Activated naive CD8-positive, alpha-beta T cell (primary cell): ENCODE results near the gene CD2BP2.

Experiments used
- H3K27ac Mint-ChIP-seq: one replicate; pipeline ENCODE4 v1.8.0; 2021; ENCODE audit warnings: mixed read lengths
- H3K27me3 Mint-ChIP-seq: one replicate; pipeline ENCODE4 v1.8.0; 2021; ENCODE audit warnings: mixed read lengths
- H3K36me3 Mint-ChIP-seq: one replicate; pipeline ENCODE4 v1.8.0; 2021; ENCODE audit warnings: mixed read lengths
- H3K4me1 Mint-ChIP-seq: one replicate; pipeline ENCODE4 v1.8.0; 2021; ENCODE audit warnings: low read depth, mixed read lengths
- H3K4me3 Mint-ChIP-seq: one replicate; pipeline ENCODE4 v1.8.0; 2021; ENCODE audit warnings: mild to moderate bottlenecking, mixed read lengths
- H3K9me3 Mint-ChIP-seq: one replicate; pipeline ENCODE4 v1.8.0; 2021; ENCODE audit warnings: low read depth, mixed read lengths

CD2BP2 gene

GRCh38 chr16:30370456-30371247 lies 15.5 kb upstream of the CD2BP2 start, which contains the start of gene TBC1D10B:
TSS of gene TBC1D10B (minus strand) at chr16:30370494. CDS start at chr16:30370183, 311 bp downstream.
- H3K27ac Mint-ChIP-seq = peak within 1 kb of the TSS; percentile 91
- H3K4me3 Mint-ChIP-seq = peak within 1 kb of the TSS; percentile 92
- H3K27me3 Mint-ChIP-seq = no peaks in the 10 kb centered on the region
- H3K36me3 Mint-ChIP-seq = no peaks in the 10 kb centered on the region
- H3K9me3 Mint-ChIP-seq = no peaks in the 10 kb centered on the region
- peaks cover 46% of the 10 kb centered on the region for H3K4me1 Mint-ChIP-seq

DNA sequence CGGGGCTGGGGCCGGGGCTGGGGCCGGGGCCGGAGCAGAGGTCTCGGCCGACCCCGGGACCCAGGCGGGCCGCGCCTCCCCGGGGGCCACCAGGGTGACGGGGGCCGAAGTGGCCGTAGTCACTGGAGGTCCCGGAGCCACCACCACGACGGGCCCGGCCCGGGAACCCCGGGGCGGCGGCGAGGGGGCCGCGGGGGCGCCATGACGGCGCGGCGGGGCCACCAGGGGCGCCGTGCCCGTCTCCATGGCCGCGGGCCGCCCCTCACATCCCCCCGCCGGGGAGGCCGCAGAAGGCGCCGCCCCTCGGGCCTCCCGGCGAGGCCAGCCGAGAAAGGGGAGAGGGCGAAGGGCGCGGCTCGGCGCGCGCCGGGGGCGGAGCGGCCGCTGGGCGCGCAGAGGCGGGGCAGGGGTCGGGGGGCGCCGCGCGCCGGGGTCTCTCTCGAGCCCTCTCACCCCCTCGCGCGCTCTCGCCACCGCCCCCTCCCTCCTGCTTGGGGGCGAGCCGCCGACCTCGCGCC lies 14.9 kb upstream of the CD2BP2 start:
- Mint-ChIP-seq H3K4me1 (peaks cover 49% of the 10 kb centered on the region), H3K36me3 (no peaks in the 10 kb centered on the region), H3K27ac (no peak overlapping the region), H3K4me3 (peak overlapping the region; percentile 76), H3K9me3 (no peaks in the 10 kb centered on the region), H3K27me3 (no peaks in the 10 kb centered on the region)

DNA sequence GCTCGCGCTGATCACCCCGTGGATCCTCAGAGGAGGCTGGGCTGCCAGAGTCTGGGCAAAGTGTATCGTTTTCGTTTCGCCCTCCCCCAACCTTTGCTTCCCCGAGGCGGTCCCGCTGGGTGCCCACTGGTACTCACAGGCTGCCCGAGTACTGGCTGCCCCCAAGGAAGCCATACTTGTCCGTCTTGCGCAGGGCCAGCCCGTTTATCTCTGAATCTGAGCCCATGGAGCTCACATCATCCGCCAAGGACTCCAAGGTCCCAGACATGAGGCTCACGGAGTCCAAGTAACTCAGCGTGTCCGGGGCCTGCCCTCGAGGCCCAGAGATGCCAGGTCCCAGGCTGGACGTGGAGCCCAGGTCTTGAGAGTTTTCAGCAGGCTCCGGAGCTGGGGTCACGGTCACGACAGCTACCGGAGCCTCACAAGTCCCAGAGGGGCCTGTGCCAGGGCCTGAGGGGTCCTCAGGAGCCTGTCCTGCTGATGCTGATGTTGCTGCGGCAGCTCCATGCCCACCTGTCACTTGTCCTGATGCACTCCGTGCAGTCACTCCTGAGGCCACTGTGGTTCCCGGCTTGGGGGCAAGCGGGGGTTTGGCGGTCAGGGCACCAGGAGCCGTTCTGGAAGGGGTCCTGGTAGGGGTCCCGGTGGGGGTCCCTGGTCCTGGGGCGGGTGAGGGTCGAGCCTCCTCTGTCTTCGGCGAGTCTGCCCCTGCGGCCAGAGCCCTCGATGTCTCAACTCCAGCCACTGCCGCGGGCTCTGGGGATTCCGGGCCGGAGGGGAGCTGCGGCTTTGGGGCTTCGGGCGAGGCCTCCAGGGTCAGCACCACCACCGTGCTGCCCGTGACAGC lies 14.2 kb upstream of the CD2BP2 start:
- H3K36me3 Mint-ChIP-seq = no peaks in the 10 kb centered on the region
- H3K27ac Mint-ChIP-seq = peak overlapping the region; percentile 87
- H3K4me3 Mint-ChIP-seq = peak overlapping the region; percentile 92
- no peaks in the 10 kb centered on the region for H3K9me3 Mint-ChIP-seq
- H3K4me1 Mint-ChIP-seq = peaks cover 49% of the 10 kb centered on the region
- no peaks in the 10 kb centered on the region for H3K27me3 Mint-ChIP-seq

DNA sequence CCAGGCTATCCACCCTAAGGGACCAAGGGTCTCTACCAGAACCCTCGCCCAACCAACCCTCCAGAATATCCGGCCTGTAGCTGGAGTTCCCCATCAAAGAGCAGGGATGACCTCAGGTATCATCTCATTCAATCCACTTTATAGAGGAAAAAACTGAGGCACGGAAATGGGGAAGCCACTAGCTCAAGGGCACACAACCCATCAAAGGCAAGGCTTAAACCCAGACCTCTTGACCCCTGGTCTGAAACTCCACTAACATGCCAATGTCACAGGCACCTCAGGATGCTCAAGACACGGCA lies 13.6 kb upstream of the CD2BP2 start:
- Mint-ChIP-seq H3K27ac (peak overlapping the region; percentile 87), H3K27me3 (no peaks in the 10 kb centered on the region), H3K4me3 (peak overlapping the region; percentile 92), H3K9me3 (no peaks in the 10 kb centered on the region), H3K36me3 (no peaks in the 10 kb centered on the region), H3K4me1 (peaks cover 49% of the 10 kb centered on the region)

DNA sequence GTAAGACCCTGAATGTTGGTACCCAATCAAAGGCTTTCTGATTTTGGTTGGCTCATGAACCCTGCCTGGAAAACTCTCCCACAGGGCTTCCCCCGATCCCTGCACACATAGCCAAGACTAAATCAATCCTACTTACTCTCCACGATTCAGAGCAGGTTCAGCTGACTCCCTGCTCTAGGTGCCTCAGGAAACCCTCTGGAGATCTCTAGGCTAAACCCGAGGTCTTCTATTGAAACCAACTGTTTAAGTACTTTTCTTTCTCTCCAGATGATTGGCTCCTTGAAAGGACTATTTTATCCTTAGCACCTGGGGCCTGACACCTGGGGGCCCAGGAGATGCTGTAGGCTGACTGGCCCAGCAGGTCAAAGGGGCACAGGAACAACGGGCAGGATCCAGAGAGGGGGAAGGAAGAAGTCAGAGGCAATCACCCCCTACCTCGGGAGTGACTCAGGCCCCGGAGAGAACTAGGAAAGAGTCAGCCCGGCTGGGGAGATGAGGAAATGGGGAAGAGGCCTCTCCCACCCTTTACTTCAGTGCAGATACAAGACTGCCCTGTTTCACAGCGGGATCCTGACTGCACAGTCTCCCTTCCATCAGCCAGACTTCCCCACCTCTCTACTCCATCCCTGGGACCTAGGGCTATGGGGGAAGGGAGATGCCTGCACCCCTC lies 13.1 kb upstream of the CD2BP2 start:
- H3K27ac Mint-ChIP-seq = peak overlapping the region; percentile 87
- H3K36me3 Mint-ChIP-seq = no peaks in the 10 kb centered on the region
- H3K4me1 Mint-ChIP-seq = peaks cover 49% of the 10 kb centered on the region
- no peaks in the 10 kb centered on the region for H3K27me3 Mint-ChIP-seq
- H3K9me3 Mint-ChIP-seq = no peaks in the 10 kb centered on the region
- H3K4me3 Mint-ChIP-seq = peak overlapping the region; percentile 92

DNA sequence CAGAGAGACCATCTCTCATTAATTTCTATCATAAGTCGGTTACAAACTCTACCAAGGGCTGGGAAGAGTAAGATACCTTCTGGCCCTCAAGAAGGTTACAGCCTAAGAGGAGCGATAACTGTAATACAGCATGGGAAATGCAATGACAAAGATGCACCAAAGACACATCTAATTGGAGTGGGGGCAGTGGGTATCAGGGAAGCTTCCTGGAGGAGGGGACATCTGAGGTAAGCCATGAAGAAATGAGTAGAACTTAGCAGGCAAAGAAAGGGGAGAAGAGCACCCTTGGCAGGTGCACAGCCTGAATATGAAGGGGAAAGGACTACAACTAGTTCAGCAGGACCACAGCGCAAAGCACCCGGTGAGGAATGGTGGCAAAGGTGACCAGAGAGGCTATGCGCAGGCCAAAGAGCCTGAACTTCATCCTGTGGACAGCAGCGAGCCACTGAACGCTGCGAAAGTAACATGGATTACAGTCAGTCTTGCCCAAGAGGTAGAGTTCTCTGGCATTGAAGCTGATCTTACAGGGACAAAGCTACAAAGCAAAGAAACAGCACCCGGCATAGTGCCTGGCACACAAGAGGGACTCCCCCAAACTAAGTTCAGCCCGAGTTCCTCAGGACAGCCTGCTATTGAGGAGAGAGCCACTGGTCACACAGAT lies 12.4 kb upstream of the CD2BP2 start:
- H3K4me3 Mint-ChIP-seq = peak overlapping the region; percentile 92
- H3K4me1 Mint-ChIP-seq = peaks cover 46% of the 10 kb centered on the region
- no peaks in the 10 kb centered on the region for H3K27me3 Mint-ChIP-seq
- H3K27ac Mint-ChIP-seq = peak overlapping the region; percentile 87
- H3K9me3 Mint-ChIP-seq = no peaks in the 10 kb centered on the region
- H3K36me3 Mint-ChIP-seq = no peaks in the 10 kb centered on the region

GRCh38 chr16:30366511-30366910 lies 11.4 kb upstream of the CD2BP2 start:
- H3K27me3 Mint-ChIP-seq = no peaks in the 10 kb centered on the region
- no peaks in the 10 kb centered on the region for H3K9me3 Mint-ChIP-seq
- peaks cover 40% of the 10 kb centered on the region for H3K4me1 Mint-ChIP-seq
- H3K27ac Mint-ChIP-seq = peak overlapping the region; percentile 87
- peak overlapping the region; percentile 92 for H3K4me3 Mint-ChIP-seq
- H3K36me3 Mint-ChIP-seq = no peaks in the 10 kb centered on the region

DNA sequence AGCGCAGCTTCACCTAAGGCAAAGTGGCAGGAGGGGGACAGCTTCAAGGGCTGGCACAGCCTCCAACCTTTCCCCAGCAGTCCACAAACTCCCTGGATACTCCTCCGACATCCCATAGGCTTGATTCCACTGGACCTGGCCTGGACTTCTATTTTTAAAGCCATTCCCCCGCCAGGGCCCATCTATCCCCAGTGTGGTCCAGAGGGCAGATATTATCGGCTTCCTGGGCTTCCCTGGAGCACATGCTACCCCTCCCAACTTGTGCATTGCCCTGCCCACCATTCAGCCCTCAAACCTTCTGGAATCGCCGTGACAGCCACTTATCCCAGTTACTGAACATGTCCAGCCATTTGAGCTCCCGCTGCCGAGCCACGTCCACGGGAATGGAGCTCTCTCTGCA lies 10.1 kb upstream of the CD2BP2 start:
- H3K36me3 Mint-ChIP-seq = no peaks in the 10 kb centered on the region
- H3K27me3 Mint-ChIP-seq = no peaks in the 10 kb centered on the region
- H3K4me3 Mint-ChIP-seq = no peak overlapping the region
- H3K27ac Mint-ChIP-seq = peak overlapping the region; percentile 10
- H3K4me1 Mint-ChIP-seq = peaks cover 33% of the 10 kb centered on the region
- H3K9me3 Mint-ChIP-seq = no peaks in the 10 kb centered on the region

GRCh38 chr16:30361180-30361579 lies 6.1 kb upstream of the CD2BP2 start:
- Mint-ChIP-seq H3K4me1 (peaks cover 10% of the 10 kb centered on the region), H3K36me3 (no peaks in the 10 kb centered on the region), H3K27ac (no peak overlapping the region), H3K9me3 (no peaks in the 10 kb centered on the region), H3K27me3 (no peaks in the 10 kb centered on the region), H3K4me3 (no peak overlapping the region)

DNA sequence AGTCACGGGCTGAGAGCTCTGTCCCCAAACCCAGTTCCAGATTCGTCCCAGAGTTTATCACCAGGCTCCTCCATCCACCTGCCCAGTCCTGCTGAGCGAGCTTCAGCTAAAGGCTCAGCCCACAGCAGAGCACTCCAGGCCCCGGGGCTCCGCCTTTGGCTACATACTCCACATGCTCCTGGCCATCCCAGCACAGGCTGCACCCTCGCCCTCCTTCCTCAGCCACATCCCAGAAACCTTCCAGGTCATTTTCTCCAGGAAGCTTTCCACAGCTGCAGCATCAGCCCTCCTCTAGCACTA lies 4.7 kb upstream of the CD2BP2 start:
- Mint-ChIP-seq H3K9me3 (no peaks in the 10 kb centered on the region), H3K36me3 (no peaks in the 10 kb centered on the region), H3K27me3 (no peaks in the 10 kb centered on the region), H3K4me3 (no peak overlapping the region), H3K27ac (no peak overlapping the region), H3K4me1 (peaks cover 13% of the 10 kb centered on the region)

DNA sequence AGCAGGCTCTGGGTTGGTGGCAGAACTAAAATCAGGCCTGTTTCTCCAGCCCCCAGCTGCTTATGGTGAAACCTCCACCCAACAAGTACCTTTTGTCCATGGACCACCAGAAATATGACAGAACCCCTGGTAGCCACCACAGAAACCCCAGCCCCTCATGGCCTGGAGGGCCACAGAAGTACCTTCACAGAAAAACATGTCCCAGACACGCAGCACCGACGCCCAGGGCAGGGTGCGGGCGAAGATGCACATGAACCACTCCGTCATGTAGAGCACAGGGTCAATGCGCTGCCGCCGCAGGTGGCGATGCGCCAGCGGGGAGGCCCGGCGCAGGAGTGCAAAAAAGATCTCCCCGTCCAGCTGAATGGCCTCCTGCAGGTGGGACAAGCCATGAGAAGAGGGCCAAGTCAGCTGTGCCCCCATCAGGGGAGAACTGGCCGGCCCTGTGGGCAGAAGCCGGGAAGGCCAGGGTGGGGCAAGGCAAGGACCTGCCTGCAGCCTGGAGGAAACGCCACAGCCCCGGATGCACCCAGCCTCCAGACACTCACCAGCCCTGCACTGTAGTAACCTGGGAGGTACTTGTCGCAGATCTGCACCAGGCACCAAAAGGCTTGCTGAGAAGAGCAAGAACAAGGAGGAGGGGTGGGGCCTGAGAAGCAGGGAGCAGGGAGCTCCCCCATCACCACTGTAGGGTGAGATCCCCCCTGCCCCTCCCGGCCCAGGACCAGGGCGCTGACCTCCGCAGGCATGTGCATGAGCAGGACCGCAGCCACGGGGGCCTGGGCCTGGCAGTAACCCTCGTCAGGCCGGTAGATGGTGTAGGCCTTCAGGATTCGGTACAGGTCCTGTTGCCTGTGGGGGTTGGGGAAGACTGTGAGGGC lies 4.1 kb upstream of the CD2BP2 start:
- H3K4me3 Mint-ChIP-seq = no peak overlapping the region
- H3K4me1 Mint-ChIP-seq = peaks cover 18% of the 10 kb centered on the region
- H3K36me3 Mint-ChIP-seq = no peaks in the 10 kb centered on the region
- H3K27me3 Mint-ChIP-seq = no peaks in the 10 kb centered on the region
- no peaks in the 10 kb centered on the region for H3K9me3 Mint-ChIP-seq
- no peak overlapping the region for H3K27ac Mint-ChIP-seq

GRCh38 chr16:30358577-30358936 lies 3.4 kb upstream of the CD2BP2 start:
- no peak overlapping the region for H3K27ac Mint-ChIP-seq
- no peaks in the 10 kb centered on the region for H3K27me3 Mint-ChIP-seq
- no peaks in the 10 kb centered on the region for H3K36me3 Mint-ChIP-seq
- H3K9me3 Mint-ChIP-seq = no peaks in the 10 kb centered on the region
- no peak overlapping the region for H3K4me3 Mint-ChIP-seq
- H3K4me1 Mint-ChIP-seq = peaks cover 19% of the 10 kb centered on the region

DNA sequence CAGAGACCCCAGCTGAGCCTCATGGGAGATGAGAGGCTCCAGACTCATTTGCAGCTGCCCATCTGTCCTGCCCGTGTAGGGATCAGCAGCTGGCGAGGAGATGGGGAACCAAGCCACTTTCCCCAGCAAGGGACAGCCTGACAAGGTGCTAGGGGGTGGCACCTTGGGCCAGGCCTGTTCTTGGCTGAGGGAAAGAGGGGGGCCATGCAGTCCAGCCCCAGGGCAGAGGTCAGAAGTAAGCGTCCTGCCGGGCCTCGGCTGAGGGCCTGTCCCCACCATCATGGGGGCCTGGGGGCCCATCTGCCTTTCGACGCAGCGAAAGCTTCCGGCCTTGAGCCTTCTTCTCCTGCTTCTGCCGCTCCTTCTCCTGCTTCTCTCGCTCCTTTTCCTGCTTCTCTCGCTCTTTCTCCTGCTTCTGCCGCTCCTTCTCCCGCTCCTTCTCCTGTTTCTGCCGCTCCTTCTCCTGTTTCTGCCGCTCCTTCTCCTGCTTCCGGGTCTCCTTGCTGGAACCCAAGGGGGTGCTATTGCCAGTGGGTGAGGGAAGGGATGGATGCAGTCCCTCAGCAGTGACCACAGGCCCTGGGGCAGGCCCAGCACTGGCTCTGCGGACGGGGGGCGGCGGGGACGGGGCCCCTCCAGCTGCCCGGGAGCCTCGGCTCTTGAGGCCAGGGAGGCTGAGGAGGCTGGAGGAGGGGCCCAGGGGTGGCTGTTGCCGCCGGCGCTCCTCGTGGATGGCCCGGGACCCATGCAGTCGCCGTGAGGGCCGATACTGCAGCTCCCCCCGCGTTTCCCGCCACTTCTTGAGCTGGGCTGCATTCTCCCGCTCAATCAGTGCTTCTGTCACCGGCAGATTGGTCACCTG lies 2.8 kb upstream of the CD2BP2 start:
- H3K4me3 Mint-ChIP-seq = no peak overlapping the region
- H3K27me3 Mint-ChIP-seq = no peaks in the 10 kb centered on the region
- H3K36me3 Mint-ChIP-seq = no peaks in the 10 kb centered on the region
- H3K4me1 Mint-ChIP-seq = peaks cover 23% of the 10 kb centered on the region
- H3K9me3 Mint-ChIP-seq = no peaks in the 10 kb centered on the region
- no peak overlapping the region for H3K27ac Mint-ChIP-seq
